Measurements from ENCODE around the gene CXXC4. TPM values are rescaled to one million over a fixed set of nuclear protein-coding genes. Genes with fewer than 3 reads are reported as not detected.

Gene CXXC4
- total and polyA plus RNA-seq, 2 of the 13 experiments (the other 11 are each of a cell fraction or from before 2014, with no cell fraction given): not detected

DNA sequence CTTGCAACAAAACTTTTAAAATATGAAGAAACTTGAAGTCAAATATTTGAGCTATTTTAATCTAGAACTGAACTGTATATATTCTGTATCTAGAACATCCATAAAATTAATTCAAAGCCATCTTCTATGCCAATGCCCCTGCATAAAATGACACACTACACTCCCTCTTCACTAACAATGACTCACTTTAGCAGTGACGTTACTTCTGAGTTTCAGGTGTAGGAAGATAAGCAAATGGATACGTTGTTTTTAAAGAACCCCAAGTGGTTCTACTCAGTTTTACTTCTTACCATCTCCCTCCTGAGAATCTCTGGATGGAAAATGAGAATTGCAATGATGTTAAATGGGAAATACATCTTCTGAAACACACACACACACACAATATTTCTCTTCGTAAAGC lies 45.2 kb downstream of the CXXC4 start:
- TF ChIP-seq, protein P1, sequence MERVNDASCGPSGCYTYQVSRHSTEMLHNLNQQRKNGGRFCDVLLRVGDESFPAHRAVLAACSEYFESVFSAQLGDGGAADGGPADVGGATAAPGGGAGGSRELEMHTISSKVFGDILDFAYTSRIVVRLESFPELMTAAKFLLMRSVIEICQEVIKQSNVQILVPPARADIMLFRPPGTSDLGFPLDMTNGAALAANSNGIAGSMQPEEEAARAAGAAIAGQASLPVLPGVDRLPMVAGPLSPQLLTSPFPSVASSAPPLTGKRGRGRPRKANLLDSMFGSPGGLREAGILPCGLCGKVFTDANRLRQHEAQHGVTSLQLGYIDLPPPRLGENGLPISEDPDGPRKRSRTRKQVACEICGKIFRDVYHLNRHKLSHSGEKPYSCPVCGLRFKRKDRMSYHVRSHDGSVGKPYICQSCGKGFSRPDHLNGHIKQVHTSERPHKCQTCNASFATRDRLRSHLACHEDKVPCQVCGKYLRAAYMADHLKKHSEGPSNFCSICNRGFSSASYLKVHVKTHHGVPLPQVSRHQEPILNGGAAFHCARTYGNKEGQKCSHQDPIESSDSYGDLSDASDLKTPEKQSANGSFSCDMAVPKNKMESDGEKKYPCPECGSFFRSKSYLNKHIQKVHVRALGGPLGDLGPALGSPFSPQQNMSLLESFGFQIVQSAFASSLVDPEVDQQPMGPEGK (CRISPR knock-in tag; IDR thresholded peaks at IDR 0.05): no peak
- no peak for TF ChIP-seq PCBP1 (IDR thresholded peaks at IDR 0.05; ENCODE audit: borderline replicate concordance, low read depth, low read length)
- TF ChIP-seq POGZ (CRISPR knock-in tag; IDR thresholded peaks at IDR 0.05): no peak
- TF ChIP-seq, protein P2, sequence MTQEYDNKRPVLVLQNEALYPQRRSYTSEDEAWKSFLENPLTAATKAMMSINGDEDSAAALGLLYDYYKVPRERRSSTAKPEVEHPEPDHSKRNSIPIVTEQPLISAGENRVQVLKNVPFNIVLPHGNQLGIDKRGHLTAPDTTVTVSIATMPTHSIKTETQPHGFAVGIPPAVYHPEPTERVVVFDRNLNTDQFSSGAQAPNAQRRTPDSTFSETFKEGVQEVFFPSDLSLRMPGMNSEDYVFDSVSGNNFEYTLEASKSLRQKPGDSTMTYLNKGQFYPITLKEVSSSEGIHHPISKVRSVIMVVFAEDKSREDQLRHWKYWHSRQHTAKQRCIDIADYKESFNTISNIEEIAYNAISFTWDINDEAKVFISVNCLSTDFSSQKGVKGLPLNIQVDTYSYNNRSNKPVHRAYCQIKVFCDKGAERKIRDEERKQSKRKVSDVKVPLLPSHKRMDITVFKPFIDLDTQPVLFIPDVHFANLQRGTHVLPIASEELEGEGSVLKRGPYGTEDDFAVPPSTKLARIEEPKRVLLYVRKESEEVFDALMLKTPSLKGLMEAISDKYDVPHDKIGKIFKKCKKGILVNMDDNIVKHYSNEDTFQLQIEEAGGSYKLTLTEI (CRISPR knock-in tag; conservative IDR thresholded peaks at IDR 0.05): no peak
- no peak for TF ChIP-seq STAG1 (CRISPR knock-in tag; IDR thresholded peaks at IDR 0.05)
- TF ChIP-seq, protein P3, sequence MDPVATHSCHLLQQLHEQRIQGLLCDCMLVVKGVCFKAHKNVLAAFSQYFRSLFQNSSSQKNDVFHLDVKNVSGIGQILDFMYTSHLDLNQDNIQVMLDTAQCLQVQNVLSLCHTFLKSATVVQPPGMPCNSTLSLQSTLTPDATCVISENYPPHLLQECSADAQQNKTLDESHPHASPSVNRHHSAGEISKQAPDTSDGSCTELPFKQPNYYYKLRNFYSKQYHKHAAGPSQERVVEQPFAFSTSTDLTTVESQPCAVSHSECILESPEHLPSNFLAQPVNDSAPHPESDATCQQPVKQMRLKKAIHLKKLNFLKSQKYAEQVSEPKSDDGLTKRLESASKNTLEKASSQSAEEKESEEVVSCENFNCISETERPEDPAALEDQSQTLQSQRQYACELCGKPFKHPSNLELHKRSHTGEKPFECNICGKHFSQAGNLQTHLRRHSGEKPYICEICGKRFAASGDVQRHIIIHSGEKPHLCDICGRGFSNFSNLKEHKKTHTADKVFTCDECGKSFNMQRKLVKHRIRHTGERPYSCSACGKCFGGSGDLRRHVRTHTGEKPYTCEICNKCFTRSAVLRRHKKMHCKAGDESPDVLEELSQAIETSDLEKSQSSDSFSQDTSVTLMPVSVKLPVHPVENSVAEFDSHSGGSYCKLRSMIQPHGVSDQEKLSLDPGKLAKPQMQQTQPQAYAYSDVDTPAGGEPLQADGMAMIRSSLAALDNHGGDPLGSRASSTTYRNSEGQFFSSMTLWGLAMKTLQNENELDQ (CRISPR knock-in tag; IDR thresholded peaks at IDR 0.05; ENCODE audit: borderline replicate concordance): no peak
- no peak for TF ChIP-seq PHB2 (IDR thresholded peaks at IDR 0.05; ENCODE audit: partially characterized antibody)
- no peak for TF ChIP-seq ZNF670 (CRISPR knock-in tag; IDR thresholded peaks at IDR 0.05; ENCODE audit: borderline replicate concordance)
- TF ChIP-seq ETV5 (CRISPR knock-in tag; IDR thresholded peaks at IDR 0.05; ENCODE audit: borderline replicate concordance): no peak
- TF ChIP-seq, protein P4, sequence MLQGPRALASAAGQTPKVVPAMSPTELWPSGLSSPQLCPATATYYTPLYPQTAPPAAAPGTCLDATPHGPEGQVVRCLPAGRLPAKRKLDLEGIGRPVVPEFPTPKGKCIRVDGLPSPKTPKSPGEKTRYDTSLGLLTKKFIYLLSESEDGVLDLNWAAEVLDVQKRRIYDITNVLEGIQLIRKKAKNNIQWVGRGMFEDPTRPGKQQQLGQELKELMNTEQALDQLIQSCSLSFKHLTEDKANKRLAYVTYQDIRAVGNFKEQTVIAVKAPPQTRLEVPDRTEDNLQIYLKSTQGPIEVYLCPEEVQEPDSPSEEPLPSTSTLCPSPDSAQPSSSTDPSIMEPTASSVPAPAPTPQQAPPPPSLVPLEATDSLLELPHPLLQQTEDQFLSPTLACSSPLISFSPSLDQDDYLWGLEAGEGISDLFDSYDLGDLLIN (CRISPR knock-in tag; IDR thresholded peaks at IDR 0.05; ENCODE audit: borderline replicate concordance): no peak
- TF ChIP-seq ZNF792 (CRISPR knock-in tag; IDR thresholded peaks at IDR 0.05): no peak
- no peak for TF ChIP-seq ZFY (CRISPR knock-in tag; IDR thresholded peaks at IDR 0.05)
- no peak for TF ChIP-seq ATM (IDR thresholded peaks at IDR 0.05; ENCODE audit: borderline replicate concordance)
- no peak for TF ChIP-seq NPAS2 (CRISPR knock-in tag; IDR thresholded peaks at IDR 0.05; ENCODE audit: borderline replicate concordance)
- no peak for TF ChIP-seq PHF8 (CRISPR knock-in tag; IDR thresholded peaks at IDR 0.05)
- TF ChIP-seq MAZ (IDR thresholded peaks at IDR 0.05; ENCODE audit: borderline replicate concordance, low read depth, low read length): no peak
- TF ChIP-seq MAZ (CRISPR knock-in tag; IDR thresholded peaks at IDR 0.05; ENCODE audit: low read depth): no peak
- Histone ChIP-seq H2AFZ (ENCODE audit: low read length) (no peak overlapping the region), H3K4me2 (ENCODE audit: low read depth, low read length) (no peak overlapping the region), H4K20me1 (ENCODE audit: insufficient read depth, low read length) (no peaks in the 10 kb centered on the region), H3K9me3 (ENCODE audit: low read length) (no peaks in the 10 kb centered on the region), H3K79me2 (ENCODE audit: insufficient read depth, low read length) (no peaks in the 10 kb centered on the region), H3K36me3 (replicated peaks in 1 of 2; ENCODE audit: control insufficient read depth in 1 of 2, insufficient read depth in 2 of 2, low read length in 2 of 2) (no peaks in the 10 kb centered on the region), H3K27me3 (ENCODE audit: control insufficient read depth in 1 of 2, insufficient read depth in 2 of 2, low read length in 2 of 2) (no peaks in the 10 kb centered on the region), H3K27ac (ENCODE audit: extremely low read length, insufficient read depth, low read length) (no peak overlapping the region), H3K4me1 (ENCODE audit: insufficient read depth, low read length) (no peaks in the 10 kb centered on the region), H3K4me3 (replicated peaks in 1 of 3; ENCODE audit: insufficient read depth in 1 of 3, low read depth in 2 of 3, low read length in 3 of 3) (no peak overlapping the region), H3K9ac (ENCODE audit: insufficient read depth, low read depth, low read length) (no peak overlapping the region)
- no TSS peak for BruUV-seq (replicated peaks)
- FAIRE-seq (no peak), DNase-seq (ENCODE audit: low spot score) (no peak), ATAC-seq (no peak)
- in situ Hi-C loops (cut with HindIII; ENCODE audit: extremely low pct_ligation_motif_present, low pct_unique_long_range_greater_than_20kb): no loop called here
- ChIA-PET CTCF (ENCODE audit: low intra/inter-chr PET ratio, low total read pairs) (no interaction called here), POLR2A (no interaction called here)
- 22% methylated on average over 3 of the region's 3 CpGs for WGBS (ENCODE audit: low lambda C conversion rate)
- intact Hi-C loops (cut with micrococcal nuclease; ENCODE audit: unreplicated experiment): no loop called here

All from HepG2 (cell line).